HEK293 (cell line): ENCODE measurements around the gene COPG1.
A peak's percentile ranks its signal among the peaks of the same experiment; 100 is the strongest.

Experiments
- EGR2 ChIP-seq: fragments of 450-650 bp; formaldehyde crosslinking; IDR thresholded peaks from 2 replicates; pipeline ENCODE4 v1.5.1; 2016; ENCODE audit warnings: low read depth, missing biosample characterization, missing genetic modification characterization
- KLF1 ChIP-seq: fragments of 450-650 bp; formaldehyde crosslinking; IDR thresholded peaks from 2 replicates; pipeline ENCODE4 v1.5.1; 2016; ENCODE audit warnings: missing biosample characterization, missing genetic modification characterization
- KLF8 ChIP-seq: fragments of 450-650 bp; formaldehyde crosslinking; IDR thresholded peaks from 2 replicates; pipeline ENCODE4 v1.5.1; 2016; ENCODE audit warnings: missing biosample characterization, missing genetic modification characterization
- MEIS1 ChIP-seq: sonication (generic); formaldehyde crosslinking; IDR thresholded peaks from 2 replicates; pipeline ENCODE4 v1.8.1; 2022; ENCODE audit warnings: missing genetic modification reagents, mild to moderate bottlenecking, borderline replicate concordance
- OVOL3 ChIP-seq: fragments of 450-650 bp; formaldehyde crosslinking; IDR thresholded peaks from 2 replicates; pipeline ENCODE4 v1.5.1; 2016; ENCODE audit warnings: missing biosample characterization, missing genetic modification characterization
- PRDM1 ChIP-seq: fragments of 450-650 bp; formaldehyde crosslinking; IDR thresholded peaks from 2 replicates; pipeline ENCODE4; 2016; ENCODE audit warnings: missing biosample characterization, missing genetic modification characterization
- REPIN1 ChIP-seq: fragments of 450-650 bp; formaldehyde crosslinking; IDR thresholded peaks from 2 replicates; pipeline ENCODE4 v1.5.1; 2017; ENCODE audit warnings: missing biosample characterization, missing genetic modification characterization, low read depth
- WT1 ChIP-seq: fragments of 450-650 bp; formaldehyde crosslinking; IDR thresholded peaks from 2 replicates; pipeline ENCODE4 v1.5.1; 2016; ENCODE audit warnings: missing biosample characterization, missing genetic modification characterization
- YY1 ChIP-seq: fragments of 450-650 bp; formaldehyde crosslinking; IDR thresholded peaks from 2 replicates; pipeline ENCODE4 v1.5.1; 2018; ENCODE audit warnings: missing biosample characterization, missing genetic modification characterization
- ZBTB20 ChIP-seq: fragments of 450-650 bp; formaldehyde crosslinking; IDR thresholded peaks from 2 replicates; pipeline ENCODE4 v1.5.1; 2016; ENCODE audit warnings: missing biosample characterization, missing genetic modification characterization
- ZBTB8A ChIP-seq: fragments of 450-650 bp; formaldehyde crosslinking; IDR thresholded peaks from 2 replicates; pipeline ENCODE4 v1.5.1; 2016; ENCODE audit warnings: missing biosample characterization, missing genetic modification characterization
- ZFP69B ChIP-seq: fragments of 450-650 bp; formaldehyde crosslinking; IDR thresholded peaks from 2 replicates; pipeline ENCODE4 v1.5.1; 2016; ENCODE audit warnings: missing biosample characterization, missing genetic modification characterization
- ZNF211 ChIP-seq: fragments of 450-650 bp; formaldehyde crosslinking; IDR thresholded peaks from 2 replicates; pipeline ENCODE4 v1.5.1; 2016; ENCODE audit warnings: low read depth, missing biosample characterization, missing genetic modification characterization
- ZNF24 ChIP-seq: fragments of 450-650 bp; formaldehyde crosslinking; IDR thresholded peaks from 2 replicates; pipeline ENCODE4 v1.5.1; 2016; ENCODE audit warnings: missing biosample characterization, missing genetic modification characterization
- ZNF335 ChIP-seq: fragments of 450-650 bp; formaldehyde crosslinking; conservative IDR thresholded peaks from 2 replicates; pipeline ENCODE4 v1.5.1; 2016; ENCODE audit warnings: missing biosample characterization, missing genetic modification characterization
- ZNF366 ChIP-seq: fragments of 450-650 bp; formaldehyde crosslinking; conservative IDR thresholded peaks from 2 replicates; pipeline ENCODE4 v1.5.1; 2016; ENCODE audit warnings: missing biosample characterization, missing genetic modification characterization
- ZNF394 ChIP-seq: fragments of 450-650 bp; formaldehyde crosslinking; IDR thresholded peaks from 2 replicates; pipeline ENCODE4 v1.5.1; 2016; ENCODE audit warnings: missing biosample characterization, missing genetic modification characterization, mild to moderate bottlenecking, moderate library complexity, borderline replicate concordance
- ZNF473 ChIP-seq: fragments of 450-650 bp; formaldehyde crosslinking; IDR thresholded peaks from 2 replicates; pipeline ENCODE4 v1.5.1; 2017; ENCODE audit warnings: missing biosample characterization, missing genetic modification characterization
- ZNF571 ChIP-seq: fragments of 450-650 bp; formaldehyde crosslinking; IDR thresholded peaks from 2 replicates; pipeline ENCODE4 v1.5.0; 2017; ENCODE audit warnings: missing biosample characterization, missing genetic modification characterization
- ZNF629 ChIP-seq: fragments of 450-650 bp; formaldehyde crosslinking; IDR thresholded peaks from 2 replicates; pipeline ENCODE4 v1.5.1; 2017; ENCODE audit warnings: missing biosample characterization, missing genetic modification characterization
- ZNF654 ChIP-seq: fragments of 450-650 bp; formaldehyde crosslinking; IDR thresholded peaks from 2 replicates; pipeline ENCODE4 v1.5.1; 2016; ENCODE audit warnings: low read depth, missing biosample characterization, missing genetic modification characterization
- ZNF660 ChIP-seq: fragments of 450-650 bp; IDR thresholded peaks from 2 replicates; pipeline ENCODE4 v1.5.1; 2018; ENCODE audit warnings: missing biosample characterization, mild to moderate bottlenecking, missing genetic modification characterization
- ZNF76 ChIP-seq: fragments of 450-650 bp; formaldehyde crosslinking; IDR thresholded peaks from 2 replicates; pipeline ENCODE4; 2016; ENCODE audit warnings: low read depth, missing biosample characterization, missing genetic modification characterization, borderline replicate concordance
- ZXDB ChIP-seq: fragments of 450-650 bp; formaldehyde crosslinking; IDR thresholded peaks from 2 replicates; pipeline ENCODE4 v1.5.1; 2016; ENCODE audit warnings: missing biosample characterization, missing genetic modification characterization
- TF ChIP-seq, protein P1 (sequence below): fragments of 450-650 bp; formaldehyde crosslinking; optimal IDR thresholded peaks from 2 replicates; pipeline ENCODE3; 2016; ENCODE audit warnings: missing biosample characterization, mild to moderate bottlenecking, missing genetic modification characterization
- TF ChIP-seq, protein P2 (sequence below): fragments of 450-650 bp; formaldehyde crosslinking; IDR thresholded peaks from 2 replicates; pipeline ENCODE4 v1.5.1; 2017; ENCODE audit warnings: missing biosample characterization, missing genetic modification characterization
- TF ChIP-seq, protein P3 (sequence below): fragments of 450-650 bp; formaldehyde crosslinking; IDR thresholded peaks from 2 replicates; pipeline ENCODE4 v1.5.1; 2016; ENCODE audit warnings: missing biosample characterization, missing genetic modification characterization, low read depth
- TF ChIP-seq, protein P4 (sequence below): fragments of 450-650 bp; formaldehyde crosslinking; IDR thresholded peaks from 2 replicates; pipeline ENCODE4 v1.5.1; 2016; ENCODE audit warnings: missing biosample characterization, missing genetic modification characterization
- TF ChIP-seq, protein P5 (sequence below): fragments of 450-650 bp; formaldehyde crosslinking; IDR thresholded peaks from 2 replicates; pipeline ENCODE4 v1.5.1; 2016; ENCODE audit warnings: missing biosample characterization, missing genetic modification characterization

The COPG1 gene

DNA sequence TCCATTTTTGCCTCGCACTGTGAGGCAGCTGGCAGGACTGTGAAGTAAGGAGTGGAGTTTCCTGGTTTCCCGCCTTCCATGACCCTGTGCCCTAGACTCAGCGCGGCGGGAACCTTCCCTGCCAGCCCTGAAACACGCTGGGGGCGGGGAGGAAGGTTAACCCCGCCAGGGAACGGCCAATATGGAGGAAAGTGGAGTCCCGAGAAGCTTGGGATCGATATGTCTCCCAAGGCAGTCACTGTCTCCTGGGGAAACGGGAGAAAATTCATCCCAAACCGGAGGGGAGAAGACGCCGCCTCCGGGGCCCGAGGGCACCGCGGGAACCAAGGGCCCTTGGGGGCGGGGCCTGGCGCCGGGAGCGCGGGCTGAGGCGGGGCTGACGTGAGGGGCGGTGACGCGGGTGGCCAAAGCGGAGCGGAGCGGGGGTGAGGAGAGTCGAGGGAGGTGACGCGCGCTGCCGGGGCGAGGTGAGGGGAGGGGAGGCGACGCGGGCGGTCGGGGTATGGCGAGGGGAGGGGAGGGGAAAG is 29.1 kb downstream of the COPG1 start, which contains the start of gene HMCES (continued):
- TF ChIP-seq, protein P1, sequence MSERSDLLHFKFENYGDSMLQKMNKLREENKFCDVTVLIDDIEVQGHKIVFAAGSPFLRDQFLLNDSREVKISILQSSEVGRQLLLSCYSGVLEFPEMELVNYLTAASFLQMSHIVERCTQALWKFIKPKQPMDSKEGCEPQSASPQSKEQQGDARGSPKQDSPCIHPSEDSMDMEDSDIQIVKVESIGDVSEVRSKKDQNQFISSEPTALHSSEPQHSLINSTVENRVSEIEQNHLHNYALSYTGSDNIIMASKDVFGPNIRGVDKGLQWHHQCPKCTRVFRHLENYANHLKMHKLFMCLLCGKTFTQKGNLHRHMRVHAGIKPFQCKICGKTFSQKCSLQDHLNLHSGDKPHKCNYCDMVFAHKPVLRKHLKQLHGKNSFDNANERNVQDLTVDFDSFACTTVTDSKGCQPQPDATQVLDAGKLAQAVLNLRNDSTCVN (tag by site-specific recombination), result peak; percentile 93
- TF ChIP-seq ZXDB (tag by site-specific recombination) (peak; percentile 84), ZFP69B (tag by site-specific recombination) (no peak; the same call in 1 of the 2 replicates), PRDM1 (tag by site-specific recombination) (peak; percentile 54; the same call in 1 of the 2 replicates), OVOL3 (tag by site-specific recombination) (no peak), ZNF76 (0 out of 2 replicates have a peak, but pooled peaks have one; percentile 58), ZBTB20 (tag by site-specific recombination) (peak; percentile 93), MEIS1 (CRISPR knock-in tag) (no peak), KLF8 (tag by site-specific recombination) (peak; percentile 89; the same call in 1 of the 2 replicates), WT1 (tag by site-specific recombination) (peak; percentile 64), ZNF660 (tag by site-specific recombination) (peak; percentile 23; the same call in 1 of the 2 replicates), ZNF571 (tag by site-specific recombination) (no peak), ZNF629 (tag by site-specific recombination) (peak; percentile 59), ZNF366 (tag by site-specific recombination) (peak; percentile 64), ZNF394 (peak; percentile 34; the same call in 1 of the 2 replicates), YY1 (tag by site-specific recombination) (peak; percentile 52; the same call in 1 of the 2 replicates), ZBTB8A (tag by site-specific recombination) (peak; percentile 74), ZNF335 (tag by site-specific recombination) (peak; percentile 61), ZNF211 (tag by site-specific recombination) (no peak), ZNF473 (tag by site-specific recombination) (no peak), EGR2 (peak; percentile 81), ZNF24 (tag by site-specific recombination) (peak; percentile 92), ZNF654 (no peak), KLF1 (tag by site-specific recombination) (peak; percentile 74), REPIN1 (no peak)
- TF ChIP-seq, protein P2, sequence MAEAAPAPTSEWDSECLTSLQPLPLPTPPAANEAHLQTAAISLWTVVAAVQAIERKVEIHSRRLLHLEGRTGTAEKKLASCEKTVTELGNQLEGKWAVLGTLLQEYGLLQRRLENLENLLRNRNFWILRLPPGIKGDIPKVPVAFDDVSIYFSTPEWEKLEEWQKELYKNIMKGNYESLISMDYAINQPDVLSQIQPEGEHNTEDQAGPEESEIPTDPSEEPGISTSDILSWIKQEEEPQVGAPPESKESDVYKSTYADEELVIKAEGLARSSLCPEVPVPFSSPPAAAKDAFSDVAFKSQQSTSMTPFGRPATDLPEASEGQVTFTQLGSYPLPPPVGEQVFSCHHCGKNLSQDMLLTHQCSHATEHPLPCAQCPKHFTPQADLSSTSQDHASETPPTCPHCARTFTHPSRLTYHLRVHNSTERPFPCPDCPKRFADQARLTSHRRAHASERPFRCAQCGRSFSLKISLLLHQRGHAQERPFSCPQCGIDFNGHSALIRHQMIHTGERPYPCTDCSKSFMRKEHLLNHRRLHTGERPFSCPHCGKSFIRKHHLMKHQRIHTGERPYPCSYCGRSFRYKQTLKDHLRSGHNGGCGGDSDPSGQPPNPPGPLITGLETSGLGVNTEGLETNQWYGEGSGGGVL (tag by site-specific recombination), result peak; percentile 95
- TF ChIP-seq, protein P3, sequence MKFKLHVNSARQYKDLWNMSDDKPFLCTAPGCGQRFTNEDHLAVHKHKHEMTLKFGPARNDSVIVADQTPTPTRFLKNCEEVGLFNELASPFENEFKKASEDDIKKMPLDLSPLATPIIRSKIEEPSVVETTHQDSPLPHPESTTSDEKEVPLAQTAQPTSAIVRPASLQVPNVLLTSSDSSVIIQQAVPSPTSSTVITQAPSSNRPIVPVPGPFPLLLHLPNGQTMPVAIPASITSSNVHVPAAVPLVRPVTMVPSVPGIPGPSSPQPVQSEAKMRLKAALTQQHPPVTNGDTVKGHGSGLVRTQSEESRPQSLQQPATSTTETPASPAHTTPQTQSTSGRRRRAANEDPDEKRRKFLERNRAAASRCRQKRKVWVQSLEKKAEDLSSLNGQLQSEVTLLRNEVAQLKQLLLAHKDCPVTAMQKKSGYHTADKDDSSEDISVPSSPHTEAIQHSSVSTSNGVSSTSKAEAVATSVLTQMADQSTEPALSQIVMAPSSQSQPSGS (tag by site-specific recombination), result peak; percentile 28; the same call in 1 of the 2 replicates
- TF ChIP-seq, protein P4, sequence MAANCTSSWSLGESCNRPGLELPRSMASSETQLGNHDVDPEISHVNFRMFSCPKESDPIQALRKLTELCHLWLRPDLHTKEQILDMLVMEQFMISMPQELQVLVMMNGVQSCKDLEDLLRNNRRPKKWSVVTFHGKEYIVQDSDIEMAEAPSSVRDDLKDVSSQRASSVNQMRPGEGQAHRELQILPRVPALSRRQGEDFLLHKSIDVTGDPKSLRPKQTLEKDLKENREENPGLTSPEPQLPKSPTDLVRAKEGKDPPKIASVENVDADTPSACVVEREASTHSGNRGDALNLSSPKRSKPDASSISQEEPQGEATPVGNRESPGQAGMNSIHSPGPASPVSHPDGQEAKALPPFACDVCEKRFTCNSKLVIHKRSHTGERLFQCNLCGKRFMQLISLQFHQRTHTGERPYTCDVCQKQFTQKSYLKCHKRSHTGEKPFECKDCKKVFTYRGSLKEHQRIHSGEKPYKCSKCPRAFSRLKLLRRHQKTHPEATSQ (tag by site-specific recombination), result no peak
- TF ChIP-seq, protein P5, sequence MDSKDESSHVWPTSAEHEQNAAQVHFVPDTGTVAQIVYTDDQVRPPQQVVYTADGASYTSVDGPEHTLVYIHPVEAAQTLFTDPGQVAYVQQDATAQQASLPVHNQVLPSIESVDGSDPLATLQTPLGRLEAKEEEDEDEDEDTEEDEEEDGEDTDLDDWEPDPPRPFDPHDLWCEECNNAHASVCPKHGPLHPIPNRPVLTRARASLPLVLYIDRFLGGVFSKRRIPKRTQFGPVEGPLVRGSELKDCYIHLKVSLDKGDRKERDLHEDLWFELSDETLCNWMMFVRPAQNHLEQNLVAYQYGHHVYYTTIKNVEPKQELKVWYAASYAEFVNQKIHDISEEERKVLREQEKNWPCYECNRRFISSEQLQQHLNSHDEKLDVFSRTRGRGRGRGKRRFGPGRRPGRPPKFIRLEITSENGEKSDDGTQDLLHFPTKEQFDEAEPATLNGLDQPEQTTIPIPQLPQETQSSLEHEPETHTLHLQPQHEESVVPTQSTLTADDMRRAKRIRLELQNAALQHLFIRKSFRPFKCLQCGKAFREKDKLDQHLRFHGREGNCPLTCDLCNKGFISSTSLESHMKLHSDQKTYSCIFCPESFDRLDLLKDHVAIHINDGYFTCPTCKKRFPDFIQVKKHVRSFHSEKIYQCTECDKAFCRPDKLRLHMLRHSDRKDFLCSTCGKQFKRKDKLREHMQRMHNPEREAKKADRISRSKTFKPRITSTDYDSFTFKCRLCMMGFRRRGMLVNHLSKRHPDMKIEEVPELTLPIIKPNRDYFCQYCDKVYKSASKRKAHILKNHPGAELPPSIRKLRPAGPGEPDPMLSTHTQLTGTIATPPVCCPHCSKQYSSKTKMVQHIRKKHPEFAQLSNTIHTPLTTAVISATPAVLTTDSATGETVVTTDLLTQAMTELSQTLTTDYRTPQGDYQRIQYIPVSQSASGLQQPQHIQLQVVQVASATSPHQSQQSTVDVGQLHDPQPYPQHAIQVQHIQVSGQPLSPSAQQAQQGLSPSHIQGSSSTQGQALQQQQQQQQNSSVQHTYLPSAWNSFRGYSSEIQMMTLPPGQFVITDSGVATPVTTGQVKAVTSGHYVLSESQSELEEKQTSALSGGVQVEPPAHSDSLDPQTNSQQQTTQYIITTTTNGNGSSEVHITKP (tag by site-specific recombination), result peak; percentile 63
